NK-92 (cell line): ENCODE measurements around the gene DLG2.

Experiments
- DNase-seq: peaks from one replicate; lab custom pipeline; 2025; ENCODE audit not compliant: unreplicated experiment; lab: John Stamatoyannopoulos, UW

Gene DLG2

GRCh38 chr11:84145616-84146185 is 1481.4 kb downstream of the DLG2 start:
- DNase-seq, result no peak

- no peak for DNase-seq
Observed at GRCh38 chr11:84144531-84144930, 1482.6 kb downstream of the DLG2 start.

- no peak for DNase-seq
Observed at GRCh38 chr11:84142411-84142810, 1484.7 kb downstream of the DLG2 start.

DNA sequence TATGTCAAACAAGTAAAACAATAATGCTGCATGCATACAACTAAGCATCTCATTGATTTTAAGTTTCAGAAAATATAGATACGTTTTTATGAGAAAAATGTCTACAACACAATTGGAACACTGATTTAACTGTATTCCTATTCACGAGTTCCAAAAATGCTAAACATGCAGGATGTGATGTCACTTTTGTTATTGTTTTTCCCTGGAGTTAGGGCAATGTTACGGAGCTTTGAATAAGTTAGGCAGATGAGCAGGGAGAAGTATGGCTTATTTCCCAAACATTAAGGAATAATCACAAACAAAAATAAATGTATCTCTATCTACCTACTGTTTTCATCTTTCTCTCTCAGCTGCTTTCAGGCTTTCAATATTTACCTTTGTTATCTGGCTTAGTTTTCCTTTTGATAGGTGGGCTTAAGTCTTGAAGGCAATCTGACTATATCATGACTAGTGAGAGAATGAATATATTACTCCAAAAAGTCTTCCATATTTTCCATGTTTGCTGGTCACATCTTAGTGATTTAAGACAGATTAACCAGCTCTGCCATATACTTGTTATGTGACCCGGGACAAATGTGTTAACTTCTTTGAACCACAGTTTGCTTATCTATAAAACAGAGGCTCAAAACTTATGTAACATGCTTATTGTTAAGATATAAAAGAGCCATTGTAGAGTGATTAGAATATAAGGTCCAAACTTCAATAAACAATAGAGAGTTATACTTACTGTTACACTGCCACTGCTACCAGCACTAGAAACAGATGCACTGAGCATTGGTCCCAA is 1486.6 kb downstream of the DLG2 start:
- no peak for DNase-seq

GRCh38 chr11:84137960-84138359 is 1489.2 kb downstream of the DLG2 start:
- no peak for DNase-seq

- DNase-seq, result no peak
Observed at GRCh38 chr11:84137505-84137904, 1489.6 kb downstream of the DLG2 start.

DNA sequence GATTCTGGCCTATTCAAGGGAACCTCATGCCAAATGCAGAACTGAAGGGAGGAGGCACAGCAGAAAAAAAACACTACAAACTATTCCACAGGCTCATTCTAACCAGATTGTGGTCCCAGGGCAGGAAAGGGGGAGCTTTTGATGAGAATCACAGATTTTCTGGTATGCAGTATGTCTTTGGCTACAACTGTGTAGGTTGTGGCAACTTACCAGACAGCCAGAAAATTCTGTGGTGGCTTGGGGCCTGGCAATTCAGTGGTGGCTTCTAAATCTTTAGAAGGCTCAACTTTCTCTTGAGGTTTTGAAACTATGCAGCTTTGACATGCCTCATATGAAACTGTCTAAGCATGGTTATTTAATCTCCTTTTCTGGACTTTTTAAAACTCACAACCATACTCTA is 1490.2 kb downstream of the DLG2 start:
- DNase-seq, result no peak

GRCh38 chr11:84130646-84131427 is 1496.3 kb downstream of the DLG2 start:
- DNase-seq, result no peak

GRCh38 chr11:84129961-84130576 is 1497.1 kb downstream of the DLG2 start:
- no peak for DNase-seq

- DNase-seq, result no peak
Observed at GRCh38 chr11:84128840-84129239, 1498.3 kb downstream of the DLG2 start.

- no peak for DNase-seq
Observed at GRCh38 chr11:84117394-84117793, 1509.8 kb downstream of the DLG2 start.

DNA sequence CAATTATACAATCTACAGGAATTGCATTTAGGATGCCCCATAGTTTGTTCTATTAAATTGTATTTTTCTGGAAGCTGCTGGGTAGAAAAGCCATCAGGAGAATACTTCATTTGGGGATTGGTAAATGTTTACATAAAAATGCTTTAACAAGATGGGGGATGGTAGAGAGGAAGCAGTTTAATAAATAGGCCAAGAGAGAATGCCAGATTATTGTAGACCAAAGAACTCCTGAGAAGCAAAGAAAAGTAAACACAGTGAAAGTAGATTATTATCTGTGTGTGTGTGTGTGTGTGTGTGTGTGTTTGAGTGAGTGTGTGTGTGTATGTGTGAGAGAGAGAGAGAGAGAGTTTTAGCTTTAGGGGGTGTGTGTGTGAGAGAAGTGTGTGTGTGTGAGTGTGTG is 1520.6 kb downstream of the DLG2 start:
- no peak for DNase-seq

DNA sequence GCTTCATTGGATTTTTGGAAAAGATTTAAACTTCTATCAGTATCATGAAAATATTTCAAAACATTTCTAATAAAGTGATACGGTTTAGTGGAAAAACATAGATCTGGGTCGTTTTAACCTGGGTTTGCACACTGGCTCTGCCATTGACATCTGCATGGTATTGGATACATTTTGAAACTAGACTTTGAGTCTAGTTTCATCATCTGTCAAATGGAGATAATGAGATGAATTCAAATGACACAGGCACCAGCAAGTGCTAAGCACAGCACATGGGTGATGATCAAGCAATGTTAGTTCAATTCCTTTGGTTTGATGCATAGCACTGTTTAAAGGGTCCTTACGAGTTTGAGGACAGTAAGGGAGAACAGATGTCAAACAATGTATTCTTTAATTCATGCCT is 1522.0 kb downstream of the DLG2 start:
- no peak for DNase-seq

GRCh38 chr11:84103096-84103495 is 1524.0 kb downstream of the DLG2 start:
- DNase-seq, result no peak

DNA sequence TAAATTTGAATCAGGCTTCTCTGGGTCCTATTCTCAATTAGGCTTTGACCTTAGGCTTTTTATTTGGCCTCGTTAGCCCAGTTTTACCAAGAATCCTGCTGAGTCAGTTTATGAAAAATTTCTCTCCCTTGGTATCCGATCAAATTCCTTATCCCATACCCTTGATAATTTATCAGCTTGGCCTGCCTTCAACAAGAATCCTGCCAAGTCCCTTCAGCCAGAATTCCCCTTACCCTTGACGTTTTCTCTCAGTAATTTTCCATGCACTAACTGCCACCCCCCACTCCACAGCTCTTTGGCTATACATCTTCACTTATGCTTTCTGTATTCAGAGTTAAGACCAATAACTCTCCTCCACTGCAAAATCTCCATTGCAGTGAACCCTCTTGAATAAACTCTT is 1530.0 kb downstream of the DLG2 start:
- no peak for DNase-seq

GRCh38 chr11:84091212-84091986 is 1535.7 kb downstream of the DLG2 start:
- DNase-seq, result no peak

GRCh38 chr11:84089072-84090057 is 1537.8 kb downstream of the DLG2 start:
- DNase-seq, result no peak

DNA sequence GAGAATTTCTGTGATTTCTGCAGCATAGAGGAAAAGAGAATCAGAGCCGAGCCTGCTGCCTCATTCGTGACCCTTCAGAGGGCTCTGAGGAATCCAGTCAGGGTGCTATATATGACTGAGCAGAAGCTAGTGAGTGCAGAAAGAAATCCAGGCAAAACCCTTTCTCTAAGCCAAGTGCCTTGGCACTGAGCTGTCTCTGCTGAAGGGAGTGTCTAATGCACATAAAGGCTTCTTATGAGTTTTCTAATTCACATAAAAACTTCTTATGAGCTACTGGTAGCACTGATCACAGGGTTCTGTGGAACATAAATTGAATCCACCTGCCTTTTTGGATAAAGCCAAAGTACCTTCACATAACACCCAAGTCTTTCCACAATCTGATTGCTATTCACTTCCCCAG is 1555.3 kb downstream of the DLG2 start:
- DNase-seq, result no peak

- DNase-seq, result no peak
Observed at GRCh38 chr11:84069048-84069447, 1558.1 kb downstream of the DLG2 start.

GRCh38 chr11:84061726-84062125 is 1565.4 kb downstream of the DLG2 start:
- DNase-seq, result no peak
